HCT116 (cell line): ENCODE measurements around the gene FREM3. TPM values are rescaled to one million over a fixed set of nuclear protein-coding genes. Genes with fewer than 3 reads are reported as not detected.
A peak's percentile ranks its signal among the peaks of the same experiment; 100 is the strongest.

ENCODE experiments used
- ATAC-seq: fragments of 200-7000 bp; cut with Tn5 transposase; 2 replicates; pipeline ENCODE4 v1.9.1; 2020; ENCODE audit warnings: mild to moderate bottlenecking, moderate library complexity
- BruUV-seq: library from RNA; stranded (reverse); fragments of 400-500 nt; replicated peaks from 2 replicates; lab custom pipeline; 2021; lab: Mats Ljungman, UMichigan
- CTCF ChIA-PET: fragments of 300-600 bp; sonication (Branson Sonifier 250); formaldehyde crosslinking; loops from one replicate; lab custom pipeline; 2021; ENCODE audit warnings: antibody characterized with exemption; lab: Charles Lee
- POLR2A ChIA-PET: fragments of 300-600, 350-600 bp; sonication (Branson Sonifier 250); formaldehyde crosslinking; loops from one replicate; lab custom pipeline; 2021; ENCODE audit warnings: antibody characterized with exemption; lab: Charles Lee
- RAD21 ChIA-PET, 2 experiments: fragments of 300-600 bp; sonication (Branson Sonifier 250); formaldehyde crosslinking; loops; one replicate each; lab custom pipeline; 2023; ENCODE audit warnings: low total read pairs in 2 of 2; ENCODE audit not compliant: uncharacterized antibody in 2 of 2, unreplicated experiment in 2 of 2, low non-redundant PET in 1 of 2; lab: Charles Lee
- DNase-seq: peaks from one replicate; pipeline ENCODE4 v3.0.0-alpha.2; 2010; ENCODE audit warnings: low read depth, low spot score
- H2AFZ ChIP-seq: fragments of 200-600 bp; shearing (Covaris generic), sonication (generic); 2 replicates; pipeline ENCODE4 v1.6.1; 2017; ENCODE audit warnings: low read depth, mixed run types, mixed read lengths, antibody characterized with exemption, low read length; ENCODE audit not compliant: poor library complexity, severe bottlenecking
- H3K27ac ChIP-seq: 2 replicates; pipeline ENCODE4 v1.5.1; 2012; ENCODE audit warnings: low read depth, low read length
- H3K27me3 ChIP-seq: fragments of 200-600 bp; sonication (generic); 2 replicates; pipeline ENCODE4 v1.6.1; 2016; ENCODE audit warnings: mixed run types, low read length, mixed read lengths; ENCODE audit not compliant: insufficient read depth
- H3K36me3 ChIP-seq, 2 experiments: fragments of 200-500 bp in 1 of 2; fragments of 200-600 bp in 1 of 2; sonication (Bioruptor generic) in 1 of 2; sonication (generic) in 1 of 2; 2 replicates each; pipeline versions ENCODE4 v1.5.1 to v1.6.1; 2014 to 2016; ENCODE audit warnings: low read length in 2 of 2, inconsistent platforms in 1 of 2, mixed read lengths in 1 of 2, mixed run types in 1 of 2; ENCODE audit not compliant: insufficient read depth in 2 of 2, control insufficient read depth in 1 of 2
- H3K4me1 ChIP-seq, 2 experiments: fragments of 200-600 bp in 1 of 2; sonication (generic) in 1 of 2; 2 replicates each; pipeline versions ENCODE4 v1.5.1 to v1.6.1; 2012 to 2017; ENCODE audit warnings: low read length in 2 of 2, inconsistent platforms in 1 of 2, mild to moderate bottlenecking in 1 of 2, mixed read lengths in 1 of 2, mixed run types in 1 of 2, moderate library complexity in 1 of 2; ENCODE audit not compliant: insufficient read depth in 2 of 2, control insufficient read depth in 1 of 2
- H3K4me2 ChIP-seq: fragments of 200-600 bp; sonication (generic); 2 replicates; pipeline ENCODE4 v1.6.1; 2017; ENCODE audit warnings: mixed run types, low read length, mixed read lengths
- H3K4me3 ChIP-seq, 2 experiments: fragments of 200-600 bp in 1 of 2; sonication (generic) in 1 of 2; replicated peaks in 1 of 2; 2 replicates each; pipeline ENCODE4 v1.5.1; 2011 to 2016; ENCODE audit warnings: low read length in 2 of 2, control low read depth in 1 of 2, low read depth in 1 of 2, mild to moderate bottlenecking in 1 of 2, mixed read lengths in 1 of 2, mixed run types in 1 of 2
- H3K79me2 ChIP-seq: fragments of 200-600 bp; sonication (generic); 2 replicates; pipeline ENCODE4 v1.6.1; 2017; ENCODE audit warnings: mild to moderate bottlenecking, mixed run types, low read length, moderate library complexity, mixed read lengths; ENCODE audit not compliant: insufficient read depth
- H3K9ac ChIP-seq: fragments of 200-600 bp; sonication (generic); 2 replicates; pipeline ENCODE4 v1.6.1; 2016; ENCODE audit warnings: low read length, mixed read lengths
- H3K9me2 ChIP-seq: fragments of 200-600 bp; sonication (generic), shearing (Covaris generic); 2 replicates; pipeline ENCODE4 v1.6.1; 2017; ENCODE audit warnings: mixed run types, mild to moderate bottlenecking, moderate library complexity; ENCODE audit not compliant: insufficient read depth
- H3K9me3 ChIP-seq, 2 experiments: fragments of 200-500 bp in 1 of 2; fragments of 200-600 bp in 1 of 2; sonication (Bioruptor generic) in 1 of 2; sonication (generic) in 1 of 2; 2 replicates each; pipeline ENCODE4 v1.6.1; 2014 to 2017; ENCODE audit warnings: low read length in 2 of 2, mixed read lengths in 2 of 2, inconsistent platforms in 1 of 2, low read depth in 1 of 2, mild to moderate bottlenecking in 1 of 2, mixed run types in 1 of 2, moderate library complexity in 1 of 2; ENCODE audit not compliant: control insufficient read depth in 1 of 2, insufficient read depth in 1 of 2
- H4K20me1 ChIP-seq: fragments of 200-600 bp; sonication (generic), shearing (Covaris generic); 2 replicates; pipeline ENCODE4 v1.6.1; 2017; ENCODE audit warnings: mixed run types, mild to moderate bottlenecking, moderate library complexity; ENCODE audit not compliant: insufficient read depth
- CTCF ChIP-seq, 3 experiments: fragments of 200-600 bp in 1 of 3; sonication (generic) in 1 of 3; IDR thresholded peaks in 2 of 3; conservative IDR thresholded peaks in 1 of 3; 2 replicates each; pipeline ENCODE4 v1.5.1; 2012 to 2017; ENCODE audit warnings: low read depth in 2 of 3, low read length in 2 of 3, antibody characterized with exemption in 1 of 3, borderline replicate concordance in 1 of 3, control low read depth in 1 of 3, mild to moderate bottlenecking in 1 of 3, mixed read lengths in 1 of 3, mixed run types in 1 of 3, moderate library complexity in 1 of 3; ENCODE audit not compliant: insufficient read depth in 1 of 3
- JUND ChIP-seq: IDR thresholded peaks from 2 replicates; pipeline ENCODE4 v1.6.1; 2012
- POLR2A ChIP-seq: IDR thresholded peaks from 2 replicates; pipeline ENCODE4 v1.7.0; 2011; ENCODE audit warnings: borderline replicate concordance; ENCODE audit not compliant: insufficient read depth, insufficient read length; ENCODE audit errors: extremely low read depth
- RAD21 ChIP-seq: IDR thresholded peaks from 2 replicates; pipeline ENCODE4 v1.6.1; 2012; ENCODE audit warnings: low read depth, mild to moderate bottlenecking
- intact Hi-C: fragments of 100-400 bp; cut with micrococcal nuclease; formaldehyde crosslinking; loops from 2 replicates; pipeline ENCODE4 v1.10.0; 2022
- total RNA-seq: library from RNA; stranded (reverse); gene quantifications from one replicate; pipeline ENCODE4 v1.2.1, GENCODE V29; 2021; ENCODE audit not compliant: unreplicated experiment

Gene FREM3
- total RNA-seq, 1 experiment from 2014 or later: not detected

- no peak for TF ChIP-seq CTCF (IDR thresholded peaks at IDR 0.05 in 2 of 3, conservative IDR thresholded peaks at IDR 0.05 in 1 of 3; ENCODE audit: borderline replicate concordance in 1 of 3, insufficient read depth in 1 of 3, low read depth in 2 of 3, low read length in 2 of 3)
- no peak for TF ChIP-seq RAD21
- no peak for TF ChIP-seq POLR2A
These were observed 140.7 kb downstream of the FREM3 start (continued) for GRCh38 chr4:143559757-143560147.

- Histone ChIP-seq H3K27me3 (no peaks in the 10 kb centered on the region), H3K79me2 (no peaks in the 10 kb centered on the region), H4K20me1 (no peaks in the 10 kb centered on the region), H3K9me3 (no peaks in the 10 kb centered on the region), H3K9me2 (no peaks in the 10 kb centered on the region), H3K4me1 (no peaks in the 10 kb centered on the region), H3K27ac (no peak overlapping the region), H3K4me2 (no peak overlapping the region), H3K36me3 (peaks cover 0 to 3% of the 10 kb centered on the region in 2 experiments; a peak in 1 of 4 replicates), H2AFZ (no peak overlapping the region), H3K4me3 (no peak overlapping the region), H3K9ac (no peak overlapping the region)
- no peak for DNase-seq
- CTCF ChIA-PET: no interaction called here
- ATAC-seq: peak; percentile 76
- POLR2A ChIA-PET: no interaction called here
- no TSS peak for BruUV-seq
- RAD21 ChIA-PET: no interaction called here
- intact Hi-C loops: no loop called here
- TF ChIP-seq JUND: no peak
- TF ChIP-seq RAD21: peak; percentile 50
- peak; percentile 20 to 73 (median 35); a peak in 5 of 6 replicates for TF ChIP-seq CTCF (IDR thresholded peaks at IDR 0.05 in 2 of 3, conservative IDR thresholded peaks at IDR 0.05 in 1 of 3; ENCODE audit: borderline replicate concordance in 1 of 3, insufficient read depth in 1 of 3, low read depth in 2 of 3, low read length in 2 of 3)
These were observed 141.4 kb downstream of the FREM3 start for GRCh38 chr4:143558823-143559756.
